HepG2 (cell line): Measurements from ENCODE around the gene CDX2. TPM values are rescaled to one million over a fixed set of nuclear protein-coding genes. Genes with fewer than 3 reads are reported as not detected.

ENCODE experiments used
- ATAC-seq: fragments of 200-7000 bp; cut with Tn5 transposase; 3 replicates; pipeline ENCODE4 v1.9.1; 2020; ENCODE audit warnings: mild to moderate bottlenecking, moderate library complexity
- BruUV-seq: library from RNA; stranded (reverse); fragments of 400-500 nt; replicated peaks from 2 replicates; lab custom pipeline; 2021; lab: Mats Ljungman, UMichigan
- CTCF ChIA-PET: fragments of 300-600 bp; formaldehyde crosslinking; extraction: SDS; loops from one replicate; lab custom pipeline; 2021; ENCODE audit warnings: low total read pairs, inconsistent platforms, low intra/inter-chr PET ratio; lab: Yijun Ruan, JAX
- POLR2A ChIA-PET: fragments of 350-600 bp; sonication (Branson Sonifier 250); formaldehyde crosslinking; loops from one replicate; lab custom pipeline; 2020; ENCODE audit warnings: antibody characterized with exemption, inconsistent platforms; lab: Yijun Ruan, JAX
- DNase-seq: peaks from one replicate; pipeline ENCODE4 v3.0.0-alpha.2; 2015; ENCODE audit warnings: low spot score
- FAIRE-seq: peaks from 3 replicates; lab custom pipeline; 2011; peaks lifted over from hg19 to GRCh38; lab: Jason Lieb, UNC
- H2AFZ ChIP-seq: one replicate; pipeline ENCODE4 v1.6.1; 2011; ENCODE audit warnings: low read length, inconsistent platforms
- H3K27ac ChIP-seq: fragments of 300-600 bp; 3 replicates; pipeline ENCODE4 v1.8.0; 2011; ENCODE audit warnings: mixed run types, mild to moderate bottlenecking, mixed read lengths, low read length, inconsistent platforms; ENCODE audit not compliant: insufficient read depth; ENCODE audit errors: extremely low read length
- H3K27me3 ChIP-seq, 2 experiments: fragments of 200-600 bp in 1 of 2; 2 replicates in 1 of 2; 3 replicates in 1 of 2; pipeline versions ENCODE4 v1.6.0 to v1.8.0; 2011; ENCODE audit warnings: low read length in 2 of 2, mild to moderate bottlenecking in 2 of 2, moderate library complexity in 2 of 2, inconsistent platforms in 1 of 2; ENCODE audit not compliant: insufficient read depth in 2 of 2, control insufficient read depth in 1 of 2
- H3K36me3 ChIP-seq, 2 experiments: fragments of 200-600 bp in 1 of 2; replicated peaks in 1 of 2; 2 replicates in 1 of 2; 3 replicates in 1 of 2; pipeline versions ENCODE4 v1.5.1 to v1.8.0; 2011; ENCODE audit warnings: low read length in 2 of 2, inconsistent platforms in 1 of 2; ENCODE audit not compliant: insufficient read depth in 2 of 2, control insufficient read depth in 1 of 2
- H3K4me1 ChIP-seq: 2 replicates; pipeline ENCODE4 v1.5.1; 2012; ENCODE audit warnings: low read length, inconsistent platforms; ENCODE audit not compliant: insufficient read depth
- H3K4me2 ChIP-seq: 2 replicates; pipeline ENCODE4 v1.6.0; 2011; ENCODE audit warnings: low read depth, low read length, inconsistent platforms
- H3K4me3 ChIP-seq, 3 experiments: fragments of 200-600 bp in 1 of 3; sonication (generic), shearing (Covaris generic) in 1 of 3; replicated peaks in 1 of 3; 2 replicates each; pipeline ENCODE4 v1.5.1; 2011 to 2016; ENCODE audit warnings: low read length in 3 of 3, inconsistent platforms in 2 of 3, low read depth in 2 of 3, mild to moderate bottlenecking in 2 of 3, control low read depth in 1 of 3, mixed read lengths in 1 of 3; ENCODE audit not compliant: insufficient read depth in 1 of 3
- H3K79me2 ChIP-seq: one replicate; pipeline ENCODE4 v1.6.1; 2011; ENCODE audit warnings: low read length, inconsistent platforms; ENCODE audit not compliant: insufficient read depth
- H3K9ac ChIP-seq: 2 replicates; pipeline ENCODE4 v1.6.0; 2011; ENCODE audit warnings: mild to moderate bottlenecking, low read depth, low read length, inconsistent platforms; ENCODE audit not compliant: insufficient read depth
- H3K9me3 ChIP-seq: 2 replicates; pipeline ENCODE4 v1.5.1; 2012; ENCODE audit warnings: mild to moderate bottlenecking, low read length
- H4K20me1 ChIP-seq: 2 replicates; pipeline ENCODE4 v1.6.0; 2011; ENCODE audit warnings: inconsistent platforms, mild to moderate bottlenecking, low read length, moderate library complexity; ENCODE audit not compliant: insufficient read depth
- EEA1 ChIP-seq: sonication (generic); formaldehyde crosslinking; IDR thresholded peaks from 2 replicates; pipeline ENCODE4 v1.5.1; 2020; ENCODE audit warnings: mild to moderate bottlenecking, missing genetic modification reagents, borderline replicate concordance
- MZF1 ChIP-seq: sonication (generic); formaldehyde crosslinking; IDR thresholded peaks from 2 replicates; pipeline ENCODE4 v1.8.1; 2023; ENCODE audit warnings: mild to moderate bottlenecking, missing genetic modification reagents, borderline replicate concordance
- ONECUT2 ChIP-seq: sonication (generic); formaldehyde crosslinking; IDR thresholded peaks from 2 replicates; pipeline ENCODE4 v1.4.0; 2020; ENCODE audit warnings: missing genetic modification reagents
- ZIK1 ChIP-seq: sonication (generic); formaldehyde crosslinking; IDR thresholded peaks from 2 replicates; pipeline ENCODE4 v1.5.0; 2020; ENCODE audit warnings: mild to moderate bottlenecking, low read depth, missing genetic modification reagents, borderline replicate concordance
- ZNF629 ChIP-seq: sonication (generic); formaldehyde crosslinking; conservative IDR thresholded peaks from 2 replicates; pipeline ENCODE4 v1.5.0; 2020; ENCODE audit warnings: missing genetic modification reagents
- WGBS: methylation state at CpG from one replicate; pipeline ENCODE4 v1.1.6; 2017; ENCODE audit warnings: low lambda C conversion rate; 5-methylcytosine and 5-hydroxymethylcytosine counted together
- in situ Hi-C: cut with HindIII; loops from 2 replicates; pipeline ENCODE4 v1.10.0; 2017; ENCODE audit warnings: low pct_unique_long_range_greater_than_20kb; ENCODE audit not compliant: extremely low pct_ligation_motif_present
- intact Hi-C: fragments of 100-400 bp; cut with micrococcal nuclease; formaldehyde crosslinking; loops from one replicate; pipeline ENCODE4 v1.10.0; 2022; ENCODE audit not compliant: unreplicated experiment
- polyA plus RNA-seq, 8 experiments: library from polyadenylated mRNA; depleted of rRNA in 3 of 8; stranded (reverse) in 7 of 8; unstranded in 1 of 8; fragments of >200 nt; fragmentation: Illumina TruSeq in 4 of 8; extraction: Trizol in 4 of 8; gene quantifications; 2 replicates each; pipeline versions ENCODE4 v1.2.1 to v1.2.3, GENCODE V29; 2011 to 2016; ENCODE audit warnings: low read depth in 4 of 8, missing spikeins in 1 of 8, mixed read lengths in 1 of 8; ENCODE audit not compliant: insufficient read depth in 1 of 8
- total RNA-seq, 5 experiments: library from RNA; depleted of rRNA; stranded (reverse); fragments of >200 nt; fragmentation: Illumina TruSeq; extraction: Trizol; gene quantifications; 2 replicates each; pipeline ENCODE4 v1.2.3, GENCODE V29; 2016; ENCODE audit warnings: low read depth in 1 of 5

CDX2 gene
- total and polyA plus RNA-seq, 2 of the 13 experiments (the other 11 are each of a cell fraction or from before 2014, with no cell fraction given), result 0.04 TPM; not detected in 1

GRCh38 chr13:27972478-27972820 is 3.3 kb upstream of the CDX2 start:
- CTCF ChIA-PET, result no interaction called here
- in situ Hi-C loops, result loop anchor here (10.0 to 25.0 kb wide), 2 partner anchors 608 to 1010 kb away; no protein-coding TSS in a partner anchor
- Histone ChIP-seq H4K20me1 (no peaks in the 10 kb centered on the region), H3K79me2 (no peaks in the 10 kb centered on the region), H3K27ac (no peak overlapping the region), H2AFZ (no peak overlapping the region), H3K4me1 (peaks cover 21% of the 10 kb centered on the region; the same call in 1 of the 2 replicates), H3K9me3 (no peaks in the 10 kb centered on the region), H3K36me3 (no peaks in the 10 kb centered on the region), H3K9ac (no peak overlapping the region), H3K4me2 (no peak overlapping the region), H3K27me3 (peaks cover 14 to 72% of the 10 kb centered on the region in 2 experiments), H3K4me3 (no peak overlapping the region)
- WGBS, result 8% methylated on average over 2 of the region's 2 CpGs
- no TSS peak for BruUV-seq
- no peak for ATAC-seq
- intact Hi-C loops, result no loop called here
- TF ChIP-seq ONECUT2, result no peak
- POLR2A ChIA-PET, result no interaction called here
- no peak for DNase-seq
- no peak for FAIRE-seq

- no peaks in the 10 kb centered on the region for H3K36me3 ChIP-seq
- no peak overlapping the region for H3K9ac ChIP-seq
- no peak overlapping the region for H3K27ac ChIP-seq
- POLR2A ChIA-PET, result no interaction called here
- intact Hi-C loops (no loop called here), in situ Hi-C loops (loop anchor here (10.0 to 25.0 kb wide), 2 partner anchors 607 to 1010 kb away; no protein-coding TSS in a partner anchor)
- ATAC-seq (no peak), DNase-seq (no peak), FAIRE-seq (no peak)
- no peaks in the 10 kb centered on the region for H3K9me3 ChIP-seq
- no peaks in the 10 kb centered on the region for H3K79me2 ChIP-seq
- H2AFZ ChIP-seq, result no peak overlapping the region
- WGBS, result 47% methylated on average over 4 of the region's 7 CpGs
- H3K27me3 ChIP-seq, result peaks cover 14 to 75% of the 10 kb centered on the region in 2 experiments
- TF ChIP-seq ZIK1 (CRISPR knock-in tag), result no peak
- TF ChIP-seq MZF1 (CRISPR knock-in tag), result no peak
- no peak for TF ChIP-seq ZNF629 (CRISPR knock-in tag)
- no peak for TF ChIP-seq EEA1 (CRISPR knock-in tag)
- no peak overlapping the region for H3K4me2 ChIP-seq
- BruUV-seq, result no TSS peak
- no peak overlapping the region for H3K4me3 ChIP-seq
- no peaks in the 10 kb centered on the region for H4K20me1 ChIP-seq
- CTCF ChIA-PET, result no interaction called here
- peaks cover 21% of the 10 kb centered on the region; the same call in 1 of the 2 replicates for H3K4me1 ChIP-seq
These were observed 2.8 kb upstream of the CDX2 start for GRCh38 chr13:27971776-27972477.
